HG03280 (cell line): ENCODE data around the gene CCDC167.

Experiments used
- ATAC-seq: cut with Tn5 transposase; IDR thresholded peaks from one replicate; pipeline ENCODE4 v1.9.1; 2021; ENCODE audit warnings: mild to moderate bottlenecking, moderate library complexity; ENCODE audit not compliant: unreplicated experiment

The CCDC167 gene

DNA sequence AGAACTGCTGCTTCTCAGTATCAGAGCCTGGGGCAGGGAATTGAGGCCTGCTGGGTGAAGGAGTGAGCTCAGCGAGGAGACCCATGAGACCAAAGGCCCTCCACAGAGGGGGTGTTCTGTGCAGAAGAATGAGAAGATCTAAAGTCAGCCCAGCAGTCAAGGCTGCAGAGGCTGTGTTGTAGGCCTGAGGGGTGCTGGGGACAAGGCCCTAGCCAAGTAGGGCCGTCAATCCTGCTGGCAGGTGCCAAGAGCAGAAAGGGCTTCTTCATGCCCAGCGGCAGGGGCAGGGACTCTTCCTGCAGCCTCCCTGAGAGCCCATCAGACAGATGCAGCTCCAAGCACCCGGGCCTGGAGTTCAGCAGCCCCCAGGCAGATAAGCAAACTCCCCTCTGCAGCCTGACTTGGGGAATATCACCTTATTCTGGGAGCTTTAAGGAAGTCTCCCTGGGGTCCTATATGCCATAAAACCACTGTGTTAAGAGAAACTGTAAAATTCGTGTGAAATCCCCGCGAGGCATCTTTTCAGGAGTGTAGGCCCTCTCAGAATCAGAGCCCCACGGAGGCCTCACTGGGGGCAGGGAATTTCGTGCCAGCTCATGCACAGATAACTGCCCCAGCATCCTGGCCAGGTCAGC, 9.0 kb downstream of the CCDC167 start:
- ATAC-seq, result no peak

DNA sequence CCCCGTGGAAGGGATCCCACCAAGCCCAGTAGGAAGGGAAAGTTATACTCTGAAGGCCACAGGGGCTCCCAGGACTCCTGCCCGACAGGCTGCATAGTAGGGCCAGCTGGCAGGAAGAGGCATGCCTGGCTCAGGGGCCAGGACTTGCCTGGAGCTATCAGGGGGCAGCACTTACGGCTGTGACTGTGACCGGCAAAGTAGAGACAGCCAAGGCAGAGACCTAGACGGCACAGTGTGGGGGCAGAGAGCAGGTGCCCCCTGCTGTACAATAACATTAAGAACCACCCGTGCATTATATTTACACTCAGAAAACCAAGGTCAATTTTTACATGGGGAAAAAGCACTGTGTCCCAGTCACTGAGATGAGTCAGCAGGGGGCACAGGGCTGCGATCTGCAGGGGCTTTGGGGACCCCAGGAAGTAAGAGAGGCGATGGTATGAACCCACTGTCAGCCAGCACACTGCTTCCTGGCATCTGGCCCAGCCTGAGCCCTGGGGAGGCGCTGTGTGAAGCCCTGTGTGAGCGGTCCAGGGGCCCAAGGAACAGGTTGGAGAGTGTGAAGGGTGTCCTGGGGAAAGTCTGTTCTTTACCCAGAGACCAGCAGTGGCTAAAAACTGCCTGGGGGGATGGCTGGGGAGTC, 9.9 kb downstream of the CCDC167 start:
- ATAC-seq, result no peak

DNA sequence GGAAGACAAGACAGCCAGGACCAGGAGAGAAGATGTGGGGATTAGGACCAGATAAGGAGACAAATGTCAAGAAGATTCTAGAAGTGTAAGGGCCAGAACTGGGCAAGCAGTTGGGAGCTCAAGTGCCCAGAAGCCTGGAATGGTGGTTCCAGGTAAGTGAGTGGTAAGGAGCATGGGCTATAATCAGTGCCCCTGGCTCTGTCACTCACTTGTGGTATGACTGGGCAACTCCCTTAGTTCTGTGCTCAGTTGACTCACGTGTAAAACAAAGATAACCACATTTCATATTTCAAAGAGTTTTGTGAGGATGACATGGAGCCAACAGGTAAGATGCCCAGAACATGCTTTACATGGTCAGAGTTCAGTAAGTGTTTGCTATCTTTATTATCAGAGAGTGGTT, 11.2 kb downstream of the CCDC167 start:
- ATAC-seq, result no peak

DNA sequence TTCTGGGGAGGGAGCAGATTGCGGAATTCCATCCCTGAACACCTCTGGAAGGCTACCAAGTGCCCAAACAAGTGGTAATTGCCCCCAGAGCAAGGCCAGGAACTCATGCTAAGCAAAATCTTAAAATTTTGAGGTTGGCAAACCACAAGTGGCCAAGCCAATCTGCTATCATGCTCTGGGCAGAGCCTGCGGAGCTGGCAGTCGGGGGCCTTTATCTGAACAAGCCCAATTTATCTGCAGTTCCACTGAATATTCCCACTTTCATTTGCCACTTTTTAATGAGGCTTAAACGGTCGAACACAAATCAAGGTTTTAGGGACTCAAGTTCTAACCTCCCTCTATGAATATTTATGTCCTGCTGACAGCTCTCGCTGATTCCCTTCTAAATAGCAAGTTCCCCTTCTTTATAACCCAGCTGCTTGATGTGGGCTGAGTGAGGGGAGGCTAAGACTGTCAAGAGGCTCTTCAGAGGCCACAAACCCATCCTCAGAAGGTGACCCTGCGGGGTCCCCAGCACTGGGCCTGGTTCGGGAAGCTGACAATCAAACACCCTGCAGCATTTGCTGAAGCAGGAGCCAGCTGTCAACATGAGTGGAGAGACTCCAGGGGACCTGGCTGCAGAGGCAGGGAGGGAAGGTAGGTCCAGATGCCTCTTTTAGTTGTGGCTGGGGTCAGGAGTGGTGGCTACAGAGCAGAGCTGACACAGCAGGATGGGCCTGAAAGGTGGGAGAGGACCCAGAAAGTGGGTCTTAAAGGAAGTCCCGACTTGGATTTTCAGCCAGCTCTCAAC, 11.9 kb downstream of the CCDC167 start:
- ATAC-seq, result no peak

DNA sequence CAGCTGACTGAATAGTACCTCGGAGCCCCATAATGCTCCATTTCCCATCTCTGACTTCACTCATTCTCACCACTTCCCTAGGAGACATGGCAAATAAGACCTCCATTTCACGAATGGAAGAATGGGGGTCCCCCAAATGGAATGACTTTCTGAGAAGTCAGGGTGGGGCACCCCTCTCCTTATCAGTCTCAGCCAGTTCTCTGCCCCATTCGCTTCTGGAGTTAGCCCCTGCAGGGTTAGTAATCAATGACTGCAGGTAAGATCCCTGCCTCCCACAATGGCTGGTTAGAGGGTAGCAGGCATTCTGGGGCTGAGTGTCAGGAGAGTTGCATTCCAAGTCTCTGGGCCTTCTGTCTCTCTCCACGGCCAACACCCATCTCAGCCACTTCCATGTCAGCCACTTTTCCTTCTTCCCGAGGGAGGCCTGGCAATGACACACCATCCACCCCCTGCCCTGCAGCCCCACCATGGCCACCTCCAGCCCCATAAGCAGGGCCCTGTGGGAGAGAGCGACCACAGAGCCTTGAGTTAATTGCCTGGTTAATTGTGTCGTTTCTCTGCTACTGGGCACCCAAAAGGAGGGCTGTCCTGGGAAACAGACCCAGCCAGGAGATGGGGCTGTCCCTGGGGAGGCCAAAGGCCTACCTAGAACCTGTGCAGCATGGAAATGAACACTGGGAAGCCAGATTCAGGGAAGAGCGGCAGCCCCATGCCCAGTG, 13.4 kb downstream of the CCDC167 start:
- ATAC-seq, result no peak

DNA sequence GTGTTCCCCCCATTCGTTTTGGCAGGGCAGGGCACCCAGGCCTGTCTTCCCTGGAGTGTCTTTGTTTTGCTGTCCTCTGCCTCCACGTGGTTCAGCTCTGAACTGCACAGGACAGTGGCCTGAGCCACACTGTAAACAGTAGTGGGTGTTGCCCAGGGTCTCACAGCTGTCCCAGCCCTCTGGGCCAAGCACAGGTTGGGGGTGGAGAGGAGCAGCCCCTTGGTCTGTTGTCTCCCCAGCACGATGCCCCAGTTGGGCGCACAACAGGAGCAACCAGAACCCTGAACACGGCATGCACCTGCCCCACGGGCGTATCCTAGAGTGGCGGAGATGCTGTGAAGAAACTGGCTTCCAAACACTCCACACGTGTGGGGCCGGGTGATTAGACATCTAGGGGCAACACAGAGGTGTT, 14.4 kb downstream of the CCDC167 start:
- ATAC-seq, result no peak

DNA sequence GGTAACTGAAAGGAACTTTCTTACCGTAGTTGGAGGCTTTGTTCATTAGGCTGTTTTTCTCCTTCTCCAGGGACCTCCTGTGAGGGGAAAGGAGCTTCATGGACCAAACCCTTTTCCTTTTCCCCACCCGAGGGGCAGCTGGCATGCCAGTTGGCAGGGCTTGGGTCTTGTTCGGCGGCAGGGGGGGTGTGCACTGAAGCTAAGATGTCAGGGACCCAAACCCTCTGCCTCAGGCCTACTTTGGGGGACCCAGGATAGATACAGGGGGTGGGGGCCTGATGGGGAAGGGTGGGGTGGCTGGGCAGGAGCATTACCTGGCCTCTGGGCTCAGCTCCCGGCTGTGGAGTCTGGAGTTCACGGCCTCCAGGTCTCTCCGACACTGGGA, 14.9 kb downstream of the CCDC167 start:
- no peak for ATAC-seq

DNA sequence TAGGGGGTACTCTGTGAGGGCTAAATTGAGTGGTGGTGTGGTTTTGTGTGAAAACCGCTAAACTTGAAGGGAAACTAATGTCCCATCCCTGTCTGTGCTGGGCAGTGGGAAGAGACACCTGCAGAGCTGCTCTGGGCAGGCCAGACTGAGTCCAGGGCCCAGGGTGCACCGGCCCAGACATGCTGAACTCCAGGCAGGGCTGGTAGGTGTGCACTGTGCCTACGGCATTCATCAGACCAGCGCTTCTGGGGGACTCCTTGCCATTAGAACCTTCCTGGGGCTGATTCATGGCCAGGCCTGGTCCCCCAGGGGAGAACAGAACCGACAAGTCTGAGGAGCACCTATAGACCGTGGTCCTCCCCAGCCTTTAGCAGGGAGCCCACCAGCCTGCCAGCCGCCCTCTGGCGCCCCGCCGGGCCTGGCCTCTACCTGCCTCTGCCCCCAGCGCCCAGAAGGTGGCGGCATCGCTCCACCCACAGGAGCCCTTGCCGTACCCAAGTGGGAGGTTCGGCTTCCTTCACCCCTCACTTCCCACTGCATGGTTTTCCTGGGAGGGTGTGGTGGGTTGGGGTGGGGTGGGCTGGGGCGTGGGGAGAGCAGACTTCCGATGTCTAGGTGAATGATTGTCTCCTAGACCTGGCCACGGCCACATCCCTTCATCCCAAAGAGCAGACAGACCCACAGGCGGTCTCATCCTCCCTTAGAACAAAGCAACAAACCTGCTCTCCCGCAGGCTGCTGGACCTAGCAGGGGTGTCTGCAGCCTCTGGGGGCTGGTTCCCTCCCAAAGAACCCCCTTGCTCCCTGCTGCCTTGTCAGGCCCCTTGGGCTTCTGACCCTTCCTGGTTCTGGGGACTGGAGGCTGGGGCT, 15.5 kb downstream of the CCDC167 start:
- no peak for ATAC-seq

DNA sequence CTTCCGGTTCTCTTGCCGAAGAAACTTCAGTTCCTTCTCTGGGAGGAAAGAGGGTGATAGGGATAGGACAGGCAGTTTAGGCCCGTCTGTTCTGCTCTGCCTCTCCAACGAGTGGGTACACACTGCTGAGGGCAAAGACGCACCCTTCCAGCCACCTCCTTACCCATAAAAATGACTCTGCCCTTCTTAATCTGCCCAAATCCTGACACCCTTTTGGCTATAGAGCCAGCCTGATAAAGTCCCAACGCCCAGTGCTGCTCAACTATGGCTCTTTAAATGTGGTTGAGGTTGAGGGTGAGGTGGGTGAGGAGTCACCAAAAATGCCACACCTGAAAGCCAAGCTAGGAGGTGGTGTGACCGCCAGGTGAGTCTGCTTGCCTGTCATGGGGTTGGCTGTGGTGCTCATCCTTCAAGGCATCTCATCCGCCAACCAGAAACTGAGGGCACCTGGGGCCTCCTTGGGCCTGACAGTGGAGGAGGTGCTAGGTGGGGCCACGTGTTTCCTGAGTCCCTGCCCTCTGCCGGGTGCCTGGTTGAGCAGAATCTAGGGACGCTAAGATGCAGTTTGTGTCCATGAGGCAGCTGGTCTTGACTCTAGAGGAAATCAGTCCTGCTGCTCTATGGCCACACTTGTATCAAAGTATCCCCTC, 16.3 kb downstream of the CCDC167 start:
- ATAC-seq, result no peak

DNA sequence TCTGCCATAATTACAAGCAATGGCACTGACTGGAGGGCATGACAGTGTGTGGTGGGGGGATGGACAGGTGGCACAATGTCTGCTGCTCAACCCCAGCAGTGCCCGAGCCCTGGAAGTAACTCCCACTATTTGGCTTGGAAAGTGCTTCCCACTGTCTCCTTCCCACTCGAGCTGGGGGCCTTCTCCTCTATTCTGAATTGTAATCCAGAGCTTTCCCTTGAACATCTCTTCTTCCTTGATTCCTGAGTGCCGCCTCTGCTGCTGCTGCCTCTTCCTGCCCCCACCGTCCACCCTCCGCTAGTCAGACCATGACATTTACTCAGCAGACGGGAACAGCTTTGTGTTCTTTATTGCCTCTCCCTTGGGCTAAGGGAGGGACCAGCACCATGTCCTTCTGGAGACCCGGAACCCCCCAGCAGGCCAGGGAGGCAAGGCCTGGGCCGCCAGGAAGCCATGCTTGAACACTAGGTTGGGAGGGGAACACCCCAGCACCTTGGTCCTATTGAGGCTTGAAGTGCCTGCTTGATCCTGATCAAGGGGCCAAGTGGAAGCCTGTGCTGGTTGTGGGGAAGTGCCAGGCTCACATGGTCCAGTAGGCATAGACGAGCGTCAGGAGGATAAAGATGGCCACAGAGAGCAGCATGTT, 17.0 kb downstream of the CCDC167 start:
- no peak for ATAC-seq

DNA sequence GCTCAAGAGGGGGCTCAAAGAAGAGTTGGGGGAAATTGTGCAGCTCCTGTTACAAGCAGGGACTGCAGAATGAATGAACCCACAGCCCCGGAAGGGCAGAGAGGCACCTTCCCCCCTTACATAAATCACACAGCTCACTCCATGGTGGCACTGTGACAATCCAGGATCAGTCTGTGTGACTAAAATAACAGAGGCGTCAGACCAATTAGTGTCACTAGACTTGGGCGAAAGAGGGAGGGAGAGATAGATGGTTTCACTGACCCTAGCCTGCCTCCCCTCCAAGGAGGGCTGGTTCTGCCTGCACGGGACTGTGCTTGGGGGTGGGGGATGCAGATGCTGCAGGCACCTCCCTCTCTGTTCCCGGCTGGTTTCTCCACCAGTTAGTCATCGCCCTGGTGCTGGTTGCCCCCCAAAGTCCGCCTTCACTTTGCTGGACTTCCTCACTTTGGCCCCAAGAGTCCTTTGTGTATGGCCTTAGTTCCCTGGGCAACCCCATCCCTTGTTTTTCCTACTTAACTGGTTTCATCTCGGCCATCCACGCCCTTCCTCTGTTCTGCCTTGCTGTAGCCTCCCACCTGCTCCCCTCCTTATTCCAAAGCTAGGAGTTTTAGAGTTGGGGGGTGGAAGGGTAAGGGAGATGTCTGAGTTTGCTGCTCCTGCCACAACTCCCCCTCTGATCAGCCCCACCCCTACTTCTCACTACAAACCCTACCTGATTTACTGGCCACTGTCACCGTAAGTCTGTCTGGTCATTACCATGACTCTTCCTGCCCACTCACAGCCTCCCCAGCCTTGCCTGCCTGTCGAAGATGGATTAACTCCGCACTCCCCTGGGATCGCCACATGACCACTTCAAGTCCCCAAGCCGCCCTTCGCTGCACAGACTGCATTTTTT, 17.7 kb downstream of the CCDC167 start:
- no peak for ATAC-seq

DNA sequence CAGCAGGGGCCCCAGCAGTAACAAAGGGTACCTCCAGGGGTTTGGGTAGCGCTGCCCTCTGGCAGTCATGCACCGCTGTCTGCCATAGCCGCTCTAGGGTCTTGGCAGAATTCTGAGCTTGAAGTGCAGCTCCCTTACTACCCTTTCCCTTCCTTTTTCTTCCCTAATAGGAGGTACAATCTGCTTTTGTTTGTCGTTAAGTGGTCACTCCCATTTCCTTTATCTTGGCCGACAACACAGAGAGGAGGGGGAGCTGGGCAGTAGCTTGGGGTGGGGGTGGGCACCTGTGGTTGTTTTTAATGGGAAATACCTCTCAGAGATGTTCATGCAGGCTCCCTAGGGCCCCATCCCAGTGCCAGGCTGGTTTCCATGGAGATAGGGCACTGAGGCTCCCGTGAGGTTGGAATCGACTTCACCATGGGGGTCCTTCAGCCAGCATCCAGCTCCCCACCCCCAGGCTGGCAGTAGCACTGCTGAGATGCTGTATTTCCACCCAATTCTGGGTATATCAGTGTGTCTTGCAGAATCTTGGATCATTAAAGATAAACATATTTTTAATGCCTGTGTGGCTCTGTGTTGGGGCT, 18.6 kb downstream of the CCDC167 start:
- no peak for ATAC-seq

DNA sequence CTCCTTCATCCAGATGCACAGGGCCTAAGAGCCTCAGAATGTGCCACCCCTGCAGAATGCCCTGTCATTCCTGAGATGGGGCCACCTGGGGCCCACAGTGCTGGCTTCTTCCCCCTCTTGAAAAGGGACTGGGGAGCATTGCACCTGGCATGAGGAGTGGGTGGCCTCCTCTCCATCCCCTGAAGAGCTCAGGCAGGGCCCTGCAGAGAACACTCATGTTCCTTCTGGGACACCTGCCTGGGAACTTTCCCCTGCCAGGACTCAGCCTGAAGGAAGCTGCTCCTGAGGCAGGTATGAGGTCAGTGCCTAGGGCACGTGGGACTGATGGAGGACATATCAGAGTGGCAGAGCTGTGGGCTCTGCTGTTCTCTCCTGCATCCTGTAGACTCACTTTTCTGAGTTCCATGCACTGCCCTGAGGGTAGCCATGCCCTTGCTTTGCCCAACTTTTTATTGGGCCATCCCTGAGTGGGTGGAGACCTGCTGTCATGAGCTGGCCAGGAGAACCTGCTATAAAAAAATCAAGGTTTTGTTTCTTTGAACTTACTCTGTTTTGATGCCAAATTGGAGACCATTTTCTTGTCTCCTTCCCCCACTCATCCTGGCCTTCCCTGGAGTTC, 19.5 kb downstream of the CCDC167 start:
- ATAC-seq, result no peak

DNA sequence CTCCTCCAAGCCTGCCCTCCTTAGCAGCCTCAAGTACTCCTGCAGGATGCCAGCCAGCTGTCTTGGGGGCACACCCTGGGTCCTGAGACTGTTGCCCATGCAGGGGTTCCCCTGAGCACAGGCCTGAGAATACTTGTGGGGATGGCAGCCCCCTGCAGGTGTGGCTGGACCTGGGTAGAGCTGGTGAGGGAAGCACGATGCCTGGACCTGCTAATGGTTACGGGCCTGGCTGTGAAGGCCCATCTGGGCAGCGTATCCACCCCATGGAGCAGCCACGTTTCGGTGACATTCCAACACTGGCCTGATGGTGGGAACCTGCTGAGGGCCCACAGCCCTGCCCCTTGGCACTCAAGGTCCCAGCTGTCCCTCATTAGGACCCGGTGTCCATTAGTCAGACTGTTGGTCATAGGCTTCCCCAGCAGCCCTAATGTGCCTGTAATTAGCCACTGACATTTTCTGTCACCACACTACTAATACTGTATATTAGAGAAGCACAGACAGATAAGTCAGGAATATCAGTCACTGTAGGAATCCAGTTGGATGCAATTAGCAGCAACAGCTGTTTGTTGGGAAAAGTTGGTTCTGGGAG, 20.3 kb downstream of the CCDC167 start:
- ATAC-seq, result no peak

DNA sequence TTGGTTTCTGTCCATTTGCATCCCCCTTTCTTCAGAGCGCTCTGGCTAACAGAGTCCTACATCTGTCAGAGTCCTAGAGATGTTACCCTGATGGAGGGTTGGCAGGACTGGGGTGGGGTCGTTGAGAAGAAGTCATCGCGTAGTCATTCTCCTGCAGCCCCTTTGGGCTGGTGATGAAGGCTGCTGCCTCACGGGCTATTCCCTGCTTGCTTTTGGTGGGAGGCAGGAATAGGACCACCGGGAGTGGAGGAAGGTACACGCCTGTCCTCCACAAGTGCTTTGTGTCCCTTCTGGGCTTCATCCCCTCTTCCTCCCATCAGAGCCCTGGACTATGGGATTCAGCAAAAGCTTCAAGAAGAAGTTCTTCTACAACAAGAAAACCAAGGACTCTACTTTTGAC, 20.9 kb downstream of the CCDC167 start:
- ATAC-seq, result no peak

DNA sequence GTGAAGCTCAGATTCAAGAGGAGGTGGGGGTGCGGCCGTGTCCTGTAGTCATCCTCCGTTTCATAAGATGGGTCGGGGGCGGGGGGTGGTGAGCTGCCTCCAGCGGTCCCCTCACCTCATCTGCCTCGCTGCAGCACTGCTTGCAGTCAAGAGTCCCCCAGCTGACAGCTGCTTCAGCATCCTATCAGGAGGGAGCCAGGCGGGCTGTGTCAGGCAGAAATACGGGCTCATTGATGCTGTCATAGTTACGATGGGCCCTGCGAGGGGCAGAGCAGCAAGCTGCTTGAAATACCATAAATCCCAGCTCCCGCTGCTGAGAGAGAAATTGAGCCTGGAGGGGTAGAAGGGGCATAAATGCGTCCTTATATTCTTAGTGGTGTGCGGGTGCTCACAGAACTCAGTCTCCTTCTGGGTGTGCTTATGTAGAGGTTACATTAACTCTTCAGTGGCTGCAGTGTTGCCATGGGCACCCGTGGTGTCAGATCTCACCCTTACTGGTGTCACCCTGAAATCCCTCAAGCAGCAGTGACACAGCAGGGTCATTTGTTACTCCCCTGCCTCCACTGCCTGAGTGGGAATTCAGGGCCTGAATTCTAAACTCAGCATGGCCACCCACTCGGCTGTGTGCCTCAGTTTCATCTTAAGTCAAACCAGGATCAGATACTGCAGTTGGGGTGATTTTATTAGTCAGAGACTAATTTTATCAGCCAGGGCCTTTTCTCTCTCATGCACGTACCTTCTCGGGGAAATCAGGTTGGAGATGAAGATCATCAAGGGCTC, 21.8 kb downstream of the CCDC167 start:
- ATAC-seq, result no peak

DNA sequence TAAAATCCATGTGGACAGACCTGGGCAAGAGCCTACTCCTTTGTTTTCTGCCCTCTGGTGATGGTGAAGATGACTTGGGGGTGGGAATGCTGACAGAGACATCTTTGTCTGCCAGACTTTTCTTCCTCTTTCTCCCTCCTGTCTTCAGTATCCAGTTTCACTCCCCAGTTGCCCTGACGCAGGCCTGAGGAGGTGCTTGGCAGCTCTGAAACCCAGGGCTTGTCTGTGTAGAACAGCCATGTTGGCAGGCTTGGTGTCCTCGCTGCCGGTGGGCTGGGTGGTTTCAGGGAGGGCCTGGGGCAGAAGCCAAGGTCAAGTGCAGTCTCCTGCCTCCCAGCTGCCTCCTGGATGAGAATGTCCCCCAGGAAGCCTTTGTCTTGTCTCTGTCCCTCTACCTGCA, 22.5 kb downstream of the CCDC167 start:
- ATAC-seq, result no peak
